GM23338 (cell line): ENCODE measurements around the gene OSBPL3. TPM values are rescaled to one million over a fixed set of nuclear protein-coding genes. Genes with fewer than 3 reads are reported as not detected.

Experiments
- ATAC-seq: fragments of 200-7000 bp; cut with Tn5 transposase; 3 replicates; pipeline ENCODE4 v1.9.1; 2020
- DNase-seq: peaks from one replicate; pipeline ENCODE4 v3.0.0-alpha.2; 2015; ENCODE audit warnings: low spot score
- H2AFZ ChIP-seq: fragments of 200-600 bp; sonication (generic); 2 replicates; pipeline ENCODE4 v1.8.0; 2016; ENCODE audit warnings: antibody characterized with exemption, mild to moderate bottlenecking, moderate library complexity
- H3F3A ChIP-seq: fragments of 200-600 bp; sonication (generic); replicated peaks from 2 replicates; pipeline ENCODE4 v1.8.0; 2017; ENCODE audit warnings: antibody characterized with exemption, mixed run types, low read depth
- H3K27ac ChIP-seq: fragments of 200-600 bp; sonication (generic); 2 replicates; pipeline ENCODE4 v1.6.1; 2016; ENCODE audit warnings: low read depth
- H3K27me3 ChIP-seq: fragments of 200-600 bp; sonication (generic); 2 replicates; pipeline ENCODE4 v1.8.0; 2016; ENCODE audit warnings: mild to moderate bottlenecking, mixed run types, moderate library complexity; ENCODE audit not compliant: insufficient read depth
- H3K36me3 ChIP-seq: fragments of 200-600 bp; sonication (generic); 2 replicates; pipeline ENCODE4 v1.8.0; 2016; ENCODE audit warnings: mild to moderate bottlenecking; ENCODE audit not compliant: insufficient read depth
- H3K4me1 ChIP-seq: fragments of 200-600 bp; sonication (generic); 2 replicates; pipeline ENCODE4 v1.8.0; 2016; ENCODE audit warnings: mild to moderate bottlenecking, moderate library complexity; ENCODE audit not compliant: insufficient read depth
- H3K4me2 ChIP-seq: fragments of 200-600 bp; sonication (generic); 2 replicates; pipeline ENCODE4 v1.7.1; 2017; ENCODE audit warnings: mixed run types
- H3K4me3 ChIP-seq: fragments of 200-600 bp; sonication (generic); 2 replicates; pipeline ENCODE4 v1.6.1; 2016; ENCODE audit warnings: mixed run types
- H3K79me2 ChIP-seq: fragments of 200-600 bp; sonication (generic); replicated peaks from 2 replicates; pipeline ENCODE4 v1.8.0; 2017; ENCODE audit warnings: mild to moderate bottlenecking; ENCODE audit not compliant: insufficient read depth
- H3K9me2 ChIP-seq: fragments of 200-600 bp; sonication (generic); 2 replicates; pipeline ENCODE4 v1.8.0; 2017; ENCODE audit not compliant: insufficient read depth
- H4K20me1 ChIP-seq: fragments of 200-600 bp; sonication (generic); replicated peaks from 2 replicates; pipeline ENCODE4 v1.8.0; 2017; ENCODE audit warnings: mild to moderate bottlenecking; ENCODE audit not compliant: insufficient read depth
- H3K27ac Mint-ChIP-seq: 2 replicates; pipeline ENCODE4 v1.8.0; 2020; ENCODE audit warnings: inconsistent platforms, mild to moderate bottlenecking, moderate library complexity, mixed read lengths
- H3K27me3 Mint-ChIP-seq: 3 replicates; pipeline ENCODE4 v1.8.0; 2022; ENCODE audit warnings: low read depth, mild to moderate bottlenecking, moderate library complexity, mixed read lengths, inconsistent platforms; ENCODE audit not compliant: insufficient read depth, poor library complexity
- H3K36me3 Mint-ChIP-seq: 3 replicates; pipeline ENCODE4 v1.8.0; 2021; ENCODE audit warnings: low read depth, mild to moderate bottlenecking, inconsistent platforms, moderate library complexity, mixed read lengths
- H3K4me1 Mint-ChIP-seq: 3 replicates; pipeline ENCODE4 v1.8.0; 2020; ENCODE audit warnings: mild to moderate bottlenecking, inconsistent platforms, mixed read lengths
- H3K4me3 Mint-ChIP-seq: 3 replicates; pipeline ENCODE4 v1.8.0; 2021; ENCODE audit warnings: moderate library complexity, mild to moderate bottlenecking, inconsistent platforms, mixed read lengths
- H3K9me3 Mint-ChIP-seq: 3 replicates; pipeline ENCODE4 v1.8.0; 2020; ENCODE audit warnings: moderate library complexity, mild to moderate bottlenecking, inconsistent platforms, mixed read lengths
- EZH2 ChIP-seq: fragments of 200-600 bp; sonication (generic); IDR thresholded peaks from one replicate; pipeline ENCODE4 v1.8.0; 2017; ENCODE audit warnings: antibody characterized with exemption, mild to moderate bottlenecking, low read depth; ENCODE audit not compliant: unreplicated experiment
- POLR2AphosphoS5 ChIP-seq: IDR thresholded peaks from 2 replicates; pipeline ENCODE4 v1.6.1; 2016; ENCODE audit warnings: antibody characterized with exemption, low read depth
- STAT1 ChIP-seq: IDR thresholded peaks from one replicate; pipeline ENCODE4 v1.6.1; 2016; ENCODE audit warnings: antibody characterized with exemption; ENCODE audit not compliant: unreplicated experiment
- ZNF114 ChIP-seq: fragments of 250-450 bp; sonication (Bioruptor Pico); IDR thresholded peaks from 2 replicates; pipeline ENCODE4 v1.5.0; 2020; ENCODE audit warnings: mild to moderate bottlenecking, moderate library complexity
- polyA plus RNA-seq: library from polyadenylated mRNA; unstranded; fragments of >200 nt; fragmentation: Nextera tagmentation; extraction: Ambion mirVana; gene quantifications from 2 replicates; pipeline ENCODE4 v1.2.1, GENCODE V29; 2016
- total RNA-seq: library from RNA; depleted of rRNA; stranded (reverse); fragments of >200 nt; shearing (Covaris generic); gene quantifications from 2 replicates; pipeline ENCODE4 v1.2.3, GENCODE V29; 2014
- TF ChIP-seq, protein P1 (sequence below), 2 experiments: fragments of 200-600 bp in 1 of 2; sonication (generic) in 1 of 2; conservative IDR thresholded peaks; 2 replicates each; pipeline versions ENCODE4 v1.5.1 to v1.6.1; 2016 to 2017; ENCODE audit warnings: antibody characterized with exemption in 2 of 2, low read depth in 2 of 2, mild to moderate bottlenecking in 2 of 2, moderate library complexity in 1 of 2
- TF ChIP-seq, protein P2 (sequence below): IDR thresholded peaks from 2 replicates; pipeline ENCODE4 v1.6.1; 2016; ENCODE audit warnings: antibody characterized with exemption
- TF ChIP-seq, protein P3 (sequence below): fragments of 250-450 bp; sonication (Bioruptor Pico); IDR thresholded peaks from 2 replicates; pipeline ENCODE4 v1.5.0; 2020; ENCODE audit warnings: mild to moderate bottlenecking, moderate library complexity

OSBPL3 gene
- total and polyA plus RNA-seq, 2 experiments from 2014 or later: 7.2 to 15.7 TPM

DNA sequence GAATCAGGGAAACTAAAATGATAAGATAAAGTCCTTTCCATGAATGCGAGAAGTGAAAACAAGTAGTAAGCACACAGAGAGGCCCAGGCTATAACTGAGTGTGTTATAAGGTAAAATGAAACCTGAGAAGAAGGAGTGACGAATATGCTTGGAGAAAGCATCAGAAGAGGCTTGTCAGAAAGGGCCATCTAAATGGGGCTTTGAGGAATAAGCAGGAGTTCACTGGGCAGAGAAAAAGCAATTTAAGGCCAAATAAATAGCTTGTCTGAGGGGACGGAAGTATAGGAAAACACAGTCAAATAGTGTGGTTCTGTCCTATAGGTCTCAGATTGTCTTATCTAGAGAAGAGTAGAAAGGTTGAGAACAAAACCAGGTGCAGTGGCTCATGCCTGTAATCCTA lies 163.1 kb downstream of the OSBPL3 start (continued):
- TF ChIP-seq, protein P1, sequence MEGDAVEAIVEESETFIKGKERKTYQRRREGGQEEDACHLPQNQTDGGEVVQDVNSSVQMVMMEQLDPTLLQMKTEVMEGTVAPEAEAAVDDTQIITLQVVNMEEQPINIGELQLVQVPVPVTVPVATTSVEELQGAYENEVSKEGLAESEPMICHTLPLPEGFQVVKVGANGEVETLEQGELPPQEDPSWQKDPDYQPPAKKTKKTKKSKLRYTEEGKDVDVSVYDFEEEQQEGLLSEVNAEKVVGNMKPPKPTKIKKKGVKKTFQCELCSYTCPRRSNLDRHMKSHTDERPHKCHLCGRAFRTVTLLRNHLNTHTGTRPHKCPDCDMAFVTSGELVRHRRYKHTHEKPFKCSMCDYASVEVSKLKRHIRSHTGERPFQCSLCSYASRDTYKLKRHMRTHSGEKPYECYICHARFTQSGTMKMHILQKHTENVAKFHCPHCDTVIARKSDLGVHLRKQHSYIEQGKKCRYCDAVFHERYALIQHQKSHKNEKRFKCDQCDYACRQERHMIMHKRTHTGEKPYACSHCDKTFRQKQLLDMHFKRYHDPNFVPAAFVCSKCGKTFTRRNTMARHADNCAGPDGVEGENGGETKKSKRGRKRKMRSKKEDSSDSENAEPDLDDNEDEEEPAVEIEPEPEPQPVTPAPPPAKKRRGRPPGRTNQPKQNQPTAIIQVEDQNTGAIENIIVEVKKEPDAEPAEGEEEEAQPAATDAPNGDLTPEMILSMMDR (conservative IDR thresholded peaks at IDR 0.05; ENCODE audit: low read depth in 2 of 2): no peak
- TF ChIP-seq ZNF114 (CRISPR knock-in tag): no peak
- TF ChIP-seq, protein P2, sequence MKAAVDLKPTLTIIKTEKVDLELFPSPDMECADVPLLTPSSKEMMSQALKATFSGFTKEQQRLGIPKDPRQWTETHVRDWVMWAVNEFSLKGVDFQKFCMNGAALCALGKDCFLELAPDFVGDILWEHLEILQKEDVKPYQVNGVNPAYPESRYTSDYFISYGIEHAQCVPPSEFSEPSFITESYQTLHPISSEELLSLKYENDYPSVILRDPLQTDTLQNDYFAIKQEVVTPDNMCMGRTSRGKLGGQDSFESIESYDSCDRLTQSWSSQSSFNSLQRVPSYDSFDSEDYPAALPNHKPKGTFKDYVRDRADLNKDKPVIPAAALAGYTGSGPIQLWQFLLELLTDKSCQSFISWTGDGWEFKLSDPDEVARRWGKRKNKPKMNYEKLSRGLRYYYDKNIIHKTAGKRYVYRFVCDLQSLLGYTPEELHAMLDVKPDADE: no peak

DNA sequence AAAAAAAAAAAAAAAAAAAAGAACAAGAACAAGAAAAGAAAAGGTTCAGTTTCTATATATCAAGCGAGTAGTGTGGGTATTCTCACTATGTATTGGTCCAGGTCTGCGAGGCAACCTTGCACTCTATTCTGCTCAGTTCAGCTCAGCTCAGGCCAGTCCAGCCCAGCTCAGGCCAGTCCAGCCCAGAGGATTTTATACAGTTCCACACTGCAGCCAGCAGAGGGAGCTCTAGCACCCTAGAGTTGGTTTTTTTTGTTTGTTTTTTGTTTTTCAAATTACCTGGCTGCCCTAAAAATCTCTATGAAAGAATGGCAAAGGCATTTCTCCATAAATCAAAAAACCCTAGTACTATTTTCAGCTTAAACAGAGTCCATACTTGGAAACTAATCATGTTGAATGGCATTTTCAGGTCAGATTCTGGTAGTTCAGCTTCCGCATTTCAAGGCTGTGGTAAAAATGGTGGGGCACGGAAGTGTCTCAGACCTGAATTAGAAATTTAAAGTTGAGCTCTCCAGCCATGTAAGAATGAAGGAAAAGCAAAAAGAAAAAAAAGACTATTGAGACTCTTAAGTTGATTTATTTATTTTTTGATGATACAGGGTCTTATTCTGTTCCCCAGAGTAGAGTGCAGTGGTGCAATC lies 167.6 kb downstream of the OSBPL3 start:
- Mint-ChIP-seq H3K36me3 (no peaks in the 10 kb centered on the region), H3K27me3 (no peaks in the 10 kb centered on the region), H3K9me3 (no peaks in the 10 kb centered on the region), H3K4me1 (no peaks in the 10 kb centered on the region), H3K27ac (no peak overlapping the region), H3K4me3 (no peak overlapping the region)
- Histone ChIP-seq H3K27ac (no peak overlapping the region), H3K9me2 (no peaks in the 10 kb centered on the region), H3K79me2 (no peaks in the 10 kb centered on the region), H4K20me1 (no peaks in the 10 kb centered on the region; the same call in none of the 2 replicates), H3K27me3 (no peaks in the 10 kb centered on the region), H3K4me3 (no peak overlapping the region), H3F3A (no peaks in the 10 kb centered on the region), H3K4me1 (no peaks in the 10 kb centered on the region), H3K4me2 (no peak overlapping the region), H2AFZ (no peak overlapping the region), H3K36me3 (no peaks in the 10 kb centered on the region)
- DNase-seq (peak; percentile 72), ATAC-seq (peak; percentile 98)
- TF ChIP-seq, protein P1 (conservative IDR thresholded peaks at IDR 0.05; ENCODE audit: low read depth in 2 of 2): peak; percentile 86 to 99
- no peak for TF ChIP-seq POLR2AphosphoS5

DNA sequence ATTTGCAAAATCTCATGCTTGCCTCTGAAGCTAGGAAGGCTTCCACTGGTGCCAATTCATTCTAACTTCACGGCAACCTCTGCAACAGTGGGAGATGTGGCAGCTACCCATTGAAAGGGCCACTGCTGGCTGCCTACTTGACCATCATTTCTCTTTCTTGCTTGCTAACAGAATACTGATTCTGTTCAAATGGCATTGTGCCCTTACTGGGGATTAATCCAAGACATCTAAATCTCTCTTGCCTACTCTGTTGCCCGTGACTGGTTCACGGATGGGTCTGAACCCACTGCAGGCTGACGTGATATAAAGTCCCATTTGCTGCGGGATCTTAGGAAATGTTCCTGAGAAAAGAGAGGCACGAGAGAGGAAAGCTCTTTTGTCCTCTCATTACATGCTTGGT lies 171.5 kb downstream of the OSBPL3 start:
- no peak for DNase-seq
- no peaks in the 10 kb centered on the region for H3F3A ChIP-seq
- H3K27ac ChIP-seq: no peak overlapping the region
- no peak for ATAC-seq
- Mint-ChIP-seq H3K27me3 (no peaks in the 10 kb centered on the region), H3K27ac (no peak overlapping the region), H3K4me3 (no peak overlapping the region), H3K4me1 (no peaks in the 10 kb centered on the region), H3K36me3 (peaks cover 8% of the 10 kb centered on the region; the same call in 2 of the 3 replicates), H3K9me3 (no peaks in the 10 kb centered on the region)
- H2AFZ ChIP-seq: no peak overlapping the region
- H3K27me3 ChIP-seq: no peaks in the 10 kb centered on the region
- H3K4me1 ChIP-seq: no peaks in the 10 kb centered on the region
- no peak overlapping the region for H3K4me3 ChIP-seq
- H4K20me1 ChIP-seq: no peaks in the 10 kb centered on the region; the same call in none of the 2 replicates
- H3K4me2 ChIP-seq: no peak overlapping the region
- no peaks in the 10 kb centered on the region for H3K9me2 ChIP-seq
- 0 out of 2 replicates have a peak, but pooled peaks cover under 1% of the 10 kb centered on the region for H3K36me3 ChIP-seq
- H3K79me2 ChIP-seq: no peaks in the 10 kb centered on the region
- TF ChIP-seq, protein P3, sequence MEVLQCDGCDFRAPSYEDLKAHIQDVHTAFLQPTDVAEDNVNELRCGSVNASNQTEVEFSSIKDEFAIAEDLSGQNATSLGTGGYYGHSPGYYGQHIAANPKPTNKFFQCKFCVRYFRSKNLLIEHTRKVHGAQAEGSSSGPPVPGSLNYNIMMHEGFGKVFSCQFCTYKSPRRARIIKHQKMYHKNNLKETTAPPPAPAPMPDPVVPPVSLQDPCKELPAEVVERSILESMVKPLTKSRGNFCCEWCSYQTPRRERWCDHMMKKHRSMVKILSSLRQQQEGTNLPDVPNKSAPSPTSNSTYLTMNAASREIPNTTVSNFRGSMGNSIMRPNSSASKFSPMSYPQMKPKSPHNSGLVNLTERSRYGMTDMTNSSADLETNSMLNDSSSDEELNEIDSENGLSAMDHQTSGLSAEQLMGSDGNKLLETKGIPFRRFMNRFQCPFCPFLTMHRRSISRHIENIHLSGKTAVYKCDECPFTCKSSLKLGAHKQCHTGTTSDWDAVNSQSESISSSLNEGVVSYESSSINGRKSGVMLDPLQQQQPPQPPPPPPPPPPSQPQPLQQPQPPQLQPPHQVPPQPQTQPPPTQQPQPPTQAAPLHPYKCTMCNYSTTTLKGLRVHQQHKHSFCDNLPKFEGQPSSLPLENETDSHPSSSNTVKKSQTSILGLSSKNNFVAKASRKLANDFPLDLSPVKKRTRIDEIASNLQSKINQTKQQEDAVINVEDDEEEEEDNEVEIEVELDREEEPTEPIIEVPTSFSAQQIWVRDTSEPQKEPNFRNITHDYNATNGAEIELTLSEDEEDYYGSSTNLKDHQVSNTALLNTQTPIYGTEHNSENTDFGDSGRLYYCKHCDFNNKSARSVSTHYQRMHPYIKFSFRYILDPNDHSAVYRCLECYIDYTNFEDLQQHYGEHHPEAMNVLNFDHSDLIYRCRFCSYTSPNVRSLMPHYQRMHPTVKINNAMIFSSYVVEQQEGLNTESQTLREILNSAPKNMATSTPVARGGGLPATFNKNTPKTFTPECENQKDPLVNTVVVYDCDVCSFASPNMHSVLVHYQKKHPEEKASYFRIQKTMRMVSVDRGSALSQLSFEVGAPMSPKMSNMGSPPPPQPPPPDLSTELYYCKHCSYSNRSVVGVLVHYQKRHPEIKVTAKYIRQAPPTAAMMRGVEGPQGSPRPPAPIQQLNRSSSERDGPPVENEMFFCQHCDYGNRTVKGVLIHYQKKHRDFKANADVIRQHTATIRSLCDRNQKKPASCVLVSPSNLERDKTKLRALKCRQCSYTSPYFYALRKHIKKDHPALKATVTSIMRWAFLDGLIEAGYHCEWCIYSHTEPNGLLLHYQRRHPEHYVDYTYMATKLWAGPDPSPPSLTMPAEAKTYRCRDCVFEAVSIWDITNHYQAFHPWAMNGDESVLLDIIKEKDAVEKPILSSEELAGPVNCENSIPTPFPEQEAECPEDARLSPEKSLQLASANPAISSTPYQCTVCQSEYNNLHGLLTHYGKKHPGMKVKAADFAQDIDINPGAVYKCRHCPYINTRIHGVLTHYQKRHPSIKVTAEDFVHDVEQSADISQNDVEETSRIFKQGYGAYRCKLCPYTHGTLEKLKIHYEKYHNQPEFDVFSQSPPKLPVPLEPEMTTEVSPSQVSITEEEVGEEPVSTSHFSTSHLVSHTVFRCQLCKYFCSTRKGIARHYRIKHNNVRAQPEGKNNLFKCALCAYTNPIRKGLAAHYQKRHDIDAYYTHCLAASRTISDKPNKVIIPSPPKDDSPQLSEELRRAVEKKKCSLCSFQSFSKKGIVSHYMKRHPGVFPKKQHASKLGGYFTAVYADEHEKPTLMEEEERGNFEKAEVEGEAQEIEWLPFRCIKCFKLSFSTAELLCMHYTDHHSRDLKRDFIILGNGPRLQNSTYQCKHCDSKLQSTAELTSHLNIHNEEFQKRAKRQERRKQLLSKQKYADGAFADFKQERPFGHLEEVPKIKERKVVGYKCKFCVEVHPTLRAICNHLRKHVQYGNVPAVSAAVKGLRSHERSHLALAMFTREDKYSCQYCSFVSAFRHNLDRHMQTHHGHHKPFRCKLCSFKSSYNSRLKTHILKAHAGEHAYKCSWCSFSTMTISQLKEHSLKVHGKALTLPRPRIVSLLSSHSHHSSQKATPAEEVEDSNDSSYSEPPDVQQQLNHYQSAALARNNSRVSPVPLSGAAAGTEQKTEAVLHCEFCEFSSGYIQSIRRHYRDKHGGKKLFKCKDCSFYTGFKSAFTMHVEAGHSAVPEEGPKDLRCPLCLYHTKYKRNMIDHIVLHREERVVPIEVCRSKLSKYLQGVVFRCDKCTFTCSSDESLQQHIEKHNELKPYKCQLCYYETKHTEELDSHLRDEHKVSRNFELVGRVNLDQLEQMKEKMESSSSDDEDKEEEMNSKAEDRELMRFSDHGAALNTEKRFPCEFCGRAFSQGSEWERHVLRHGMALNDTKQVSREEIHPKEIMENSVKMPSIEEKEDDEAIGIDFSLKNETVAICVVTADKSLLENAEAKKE: no peak
- TF ChIP-seq STAT1 (no peak), EZH2 (no peak)
